ENCODE data around the gene SYPL2. TPM values are rescaled to one million over a fixed set of nuclear protein-coding genes. Genes with fewer than 3 reads are reported as not detected.
A peak's percentile ranks its signal among the peaks of the same experiment; 100 is the strongest.

SYPL2 gene
- total and polyA plus RNA-seq, 4 donors, result 0.31 to 1.4 (median 1.0) TPM

DNA sequence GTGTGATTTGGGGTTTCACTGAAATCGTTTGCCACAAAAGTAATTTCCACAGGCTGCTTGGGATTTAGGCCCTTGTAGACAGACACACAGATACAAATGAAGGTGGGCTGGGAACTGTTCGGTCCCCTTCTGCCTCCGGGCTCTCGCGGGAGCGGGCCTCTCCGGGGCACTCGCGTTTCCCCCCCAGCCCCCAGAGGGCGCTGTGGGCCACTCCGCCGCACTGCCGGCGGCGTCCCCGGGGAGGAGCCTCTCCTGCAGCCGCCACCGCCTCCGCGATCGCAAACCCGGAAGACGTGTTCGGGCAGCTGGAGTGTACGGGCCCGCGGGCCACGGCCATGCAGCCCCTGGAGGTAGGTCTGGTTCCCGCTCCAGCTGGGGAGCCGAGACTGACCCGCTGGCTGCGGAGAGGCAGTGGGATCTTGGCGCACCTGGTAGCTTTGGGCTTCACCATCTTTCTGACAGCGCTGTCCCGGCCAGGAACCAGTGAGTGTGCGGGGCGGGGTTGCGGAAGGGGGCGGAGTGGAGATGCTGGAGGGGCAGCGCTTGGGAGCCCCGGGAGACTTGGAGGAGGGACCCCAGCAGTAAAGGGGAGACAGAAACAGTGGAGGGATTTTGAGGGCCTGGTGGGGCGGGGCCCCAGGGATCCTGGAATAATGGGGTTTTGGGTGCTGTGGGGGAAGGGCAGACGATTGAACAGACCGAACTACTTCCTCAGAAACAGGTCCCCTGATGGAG is 27.6 kb downstream of the SYPL2 start, which contains the start of gene CYB561D1:
Gene CYB561D1 (plus strand): TSS at position 290 of the 735 bp plus-strand sequence. CDS start 46 bp downstream, at position 336.
- H3K9ac ChIP-seq (ENCODE audit: insufficient read depth in 1 of 2, low read length in 2 of 2), result no peak within 1 kb of the TSS
- H3K9me3 ChIP-seq (ENCODE audit: control insufficient read depth in 4 of 4, insufficient read depth in 3 of 4, low read length in 3 of 4), result no peaks in the 10 kb centered on the region
- TF ChIP-seq, protein P1, sequence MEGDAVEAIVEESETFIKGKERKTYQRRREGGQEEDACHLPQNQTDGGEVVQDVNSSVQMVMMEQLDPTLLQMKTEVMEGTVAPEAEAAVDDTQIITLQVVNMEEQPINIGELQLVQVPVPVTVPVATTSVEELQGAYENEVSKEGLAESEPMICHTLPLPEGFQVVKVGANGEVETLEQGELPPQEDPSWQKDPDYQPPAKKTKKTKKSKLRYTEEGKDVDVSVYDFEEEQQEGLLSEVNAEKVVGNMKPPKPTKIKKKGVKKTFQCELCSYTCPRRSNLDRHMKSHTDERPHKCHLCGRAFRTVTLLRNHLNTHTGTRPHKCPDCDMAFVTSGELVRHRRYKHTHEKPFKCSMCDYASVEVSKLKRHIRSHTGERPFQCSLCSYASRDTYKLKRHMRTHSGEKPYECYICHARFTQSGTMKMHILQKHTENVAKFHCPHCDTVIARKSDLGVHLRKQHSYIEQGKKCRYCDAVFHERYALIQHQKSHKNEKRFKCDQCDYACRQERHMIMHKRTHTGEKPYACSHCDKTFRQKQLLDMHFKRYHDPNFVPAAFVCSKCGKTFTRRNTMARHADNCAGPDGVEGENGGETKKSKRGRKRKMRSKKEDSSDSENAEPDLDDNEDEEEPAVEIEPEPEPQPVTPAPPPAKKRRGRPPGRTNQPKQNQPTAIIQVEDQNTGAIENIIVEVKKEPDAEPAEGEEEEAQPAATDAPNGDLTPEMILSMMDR (IDR thresholded peaks at IDR 0.05; ENCODE audit: control extremely low read depth, extremely low read depth), result peak; percentile 75
- peak; percentile 96 for ATAC-seq (ENCODE audit: insufficient read depth, low FRiP score)
- 0% methylated on average over 37 to 44 of the region's 44 CpGs for WGBS, 2 donors
- H3K4me1 ChIP-seq (ENCODE audit: control insufficient read depth in 5 of 5, insufficient read depth in 5 of 5, low read length in 5 of 5), result peaks cover 0 to 9% (median 0%) of the 10 kb centered on the region in 5 donors
- peak; percentile 88 to 90 (median 89) for DNase-seq
- peak within 1 kb of the TSS; percentile 85 to 94 for H3K27ac ChIP-seq (ENCODE audit: low read depth in 1 of 2, low read length in 1 of 2)
- H3K4me3 ChIP-seq, result peak within 1 kb of the TSS; percentile 90
- peaks cover 0 to 25% (median 10%) of the 10 kb centered on the region in 4 donors for H3K36me3 ChIP-seq (ENCODE audit: control insufficient read depth in 4 of 4, insufficient read depth in 4 of 4, low read length in 4 of 4)
- H3K27me3 ChIP-seq (ENCODE audit: control insufficient read depth in 3 of 3, insufficient read depth in 3 of 3, low read length in 2 of 3), result no peaks in the 10 kb centered on the region

DNA sequence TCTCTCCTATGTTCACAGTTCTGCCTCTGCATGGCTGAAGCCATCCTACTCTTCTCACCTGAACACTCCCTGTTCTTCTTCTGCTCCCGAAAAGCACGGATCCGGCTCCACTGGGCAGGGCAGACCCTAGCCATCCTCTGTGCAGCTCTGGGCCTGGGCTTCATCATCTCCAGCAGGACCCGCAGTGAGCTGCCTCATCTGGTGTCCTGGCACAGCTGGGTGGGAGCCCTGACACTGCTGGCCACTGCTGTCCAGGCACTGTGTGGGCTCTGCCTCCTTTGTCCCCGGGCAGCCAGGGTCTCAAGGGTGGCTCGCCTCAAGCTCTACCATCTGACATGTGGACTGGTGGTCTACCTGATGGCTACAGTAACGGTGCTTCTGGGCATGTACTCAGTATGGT is 29.4 kb downstream of the SYPL2 start:
- TF ChIP-seq, protein P1 (IDR thresholded peaks at IDR 0.05; ENCODE audit: control extremely low read depth, extremely low read depth), result no peak
- ATAC-seq (ENCODE audit: insufficient read depth, low FRiP score) (no peak), DNase-seq (no peak)
- Histone ChIP-seq H3K9ac (ENCODE audit: insufficient read depth in 1 of 2, low read length in 2 of 2) (no peak overlapping the region), H3K9me3 (ENCODE audit: control insufficient read depth in 4 of 4, insufficient read depth in 3 of 4, low read length in 3 of 4) (no peaks in the 10 kb centered on the region), H3K27ac (ENCODE audit: low read depth in 1 of 2, low read length in 1 of 2) (no peak overlapping the region), H3K4me1 (ENCODE audit: control insufficient read depth in 5 of 5, insufficient read depth in 5 of 5, low read length in 5 of 5) (peaks cover 0 to 9% (median 0%) of the 10 kb centered on the region in 5 donors), H3K36me3 (ENCODE audit: control insufficient read depth in 4 of 4, insufficient read depth in 4 of 4, low read length in 4 of 4) (peaks cover 0 to 20% (median 5%) of the 10 kb centered on the region in 4 donors), H3K27me3 (ENCODE audit: control insufficient read depth in 3 of 3, insufficient read depth in 3 of 3, low read length in 2 of 3) (no peaks in the 10 kb centered on the region), H3K4me3 (no peak overlapping the region)
- 96 to 97% methylated on average over 7 of the region's 7 CpGs for WGBS, 2 donors

DNA sequence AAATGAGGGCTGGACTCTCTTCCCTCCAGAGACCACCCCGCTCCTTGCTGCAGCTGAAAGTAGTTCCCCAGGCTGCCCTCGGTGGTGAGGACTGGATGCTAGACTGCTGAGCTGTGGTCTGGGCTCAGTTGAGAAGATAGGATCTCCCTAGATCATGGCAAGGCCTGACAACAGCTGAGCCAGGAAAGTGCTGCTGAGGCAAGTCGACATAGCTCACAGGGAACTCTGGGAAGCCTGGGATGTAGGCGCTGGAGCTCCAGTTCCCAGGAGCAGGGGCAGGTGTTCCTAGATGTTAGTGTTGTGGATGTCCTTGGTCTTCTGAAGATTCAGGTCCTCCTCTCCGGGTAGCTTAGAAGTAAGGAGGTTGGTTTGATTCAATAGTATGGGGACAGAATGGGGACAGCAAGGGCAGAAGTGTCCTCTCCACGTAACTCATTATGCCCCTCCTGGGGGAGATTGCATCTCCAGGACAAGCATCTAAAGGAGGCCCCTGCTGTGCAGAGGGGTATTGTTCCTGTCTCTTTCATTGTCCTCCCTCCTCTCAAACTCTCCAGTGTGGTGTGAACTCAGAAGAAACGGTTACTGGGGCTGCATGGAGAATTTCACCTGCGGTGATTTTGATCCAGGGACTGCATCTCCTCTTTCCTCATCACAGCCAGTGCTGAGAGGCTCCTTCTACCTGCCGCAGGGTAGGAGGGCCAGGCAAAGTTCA is 31.3 kb downstream of the SYPL2 start:
- H3K4me3 ChIP-seq, result no peak overlapping the region
- H3K27ac ChIP-seq (ENCODE audit: low read depth in 1 of 2, low read length in 1 of 2), result no peak overlapping the region
- DNase-seq (no peak), ATAC-seq (ENCODE audit: insufficient read depth, low FRiP score) (no peak)
- TF ChIP-seq, protein P1 (IDR thresholded peaks at IDR 0.05; ENCODE audit: control extremely low read depth, extremely low read depth), result no peak
- H3K9ac ChIP-seq (ENCODE audit: insufficient read depth in 1 of 2, low read length in 2 of 2), result no peak overlapping the region
- WGBS, 2 donors, result 79% methylated on average over 9 of the region's 9 CpGs
- no peaks in the 10 kb centered on the region for H3K9me3 ChIP-seq (ENCODE audit: control insufficient read depth in 4 of 4, insufficient read depth in 3 of 4, low read length in 3 of 4)
- peaks cover 0 to 21% (median 3%) of the 10 kb centered on the region in 4 donors for H3K36me3 ChIP-seq (ENCODE audit: control insufficient read depth in 4 of 4, insufficient read depth in 4 of 4, low read length in 4 of 4)
- peaks cover 0 to 9% (median 0%) of the 10 kb centered on the region in 5 donors for H3K4me1 ChIP-seq (ENCODE audit: control insufficient read depth in 5 of 5, insufficient read depth in 5 of 5, low read length in 5 of 5)
- H3K27me3 ChIP-seq (ENCODE audit: control insufficient read depth in 3 of 3, insufficient read depth in 3 of 3, low read length in 2 of 3), result no peaks in the 10 kb centered on the region
